Measurements from ENCODE around the gene KRTAP4-8. TPM values are rescaled to one million over a fixed set of nuclear protein-coding genes. Genes with fewer than 3 reads are reported as not detected.
"Not testable (repeated sequence)": the region's sequence is repeated elsewhere in the genome, so short reads cannot be mapped to it uniquely, and the experiment has no call there.

KRTAP4-8 gene
- total and polyA plus RNA-seq, 11 donors: not detected

DNA sequence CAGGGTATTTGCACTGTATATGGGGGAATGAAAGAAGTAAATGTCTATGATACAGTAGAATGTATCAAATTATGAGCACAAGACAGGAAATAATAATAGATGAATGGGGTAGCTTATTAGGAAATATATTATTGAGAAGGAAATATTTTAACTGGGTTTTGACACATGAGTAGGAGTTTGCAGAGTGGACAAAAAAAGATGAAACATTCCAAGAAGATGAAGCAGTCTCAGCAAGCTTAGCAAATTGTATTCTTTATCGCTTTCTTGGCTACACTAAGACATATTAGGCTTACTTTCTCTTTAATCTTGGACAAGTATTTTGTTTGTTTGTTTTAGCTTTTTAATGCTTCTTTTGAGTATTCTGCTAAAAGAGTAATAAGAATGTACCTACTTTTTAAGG lies 6.0 kb upstream of the KRTAP4-8 start:
- H3K4me1 ChIP-seq: no peaks in the 10 kb centered on the region
- H3K27me3 ChIP-seq: peaks cover 0 to 24% (median 3%) of the 10 kb centered on the region in 9 donors
- H3K9me3 ChIP-seq: no peaks in the 10 kb centered on the region
- no peak overlapping the region for H3K4me3 ChIP-seq
- DNase-seq (no peak), ATAC-seq (no peak)
- H3K36me3 ChIP-seq: no peaks in the 10 kb centered on the region
- 89 to 95% (median 93%) methylated on average over 1 of the region's 1 CpG for WGBS, 4 donors
- TF ChIP-seq, protein P1, sequence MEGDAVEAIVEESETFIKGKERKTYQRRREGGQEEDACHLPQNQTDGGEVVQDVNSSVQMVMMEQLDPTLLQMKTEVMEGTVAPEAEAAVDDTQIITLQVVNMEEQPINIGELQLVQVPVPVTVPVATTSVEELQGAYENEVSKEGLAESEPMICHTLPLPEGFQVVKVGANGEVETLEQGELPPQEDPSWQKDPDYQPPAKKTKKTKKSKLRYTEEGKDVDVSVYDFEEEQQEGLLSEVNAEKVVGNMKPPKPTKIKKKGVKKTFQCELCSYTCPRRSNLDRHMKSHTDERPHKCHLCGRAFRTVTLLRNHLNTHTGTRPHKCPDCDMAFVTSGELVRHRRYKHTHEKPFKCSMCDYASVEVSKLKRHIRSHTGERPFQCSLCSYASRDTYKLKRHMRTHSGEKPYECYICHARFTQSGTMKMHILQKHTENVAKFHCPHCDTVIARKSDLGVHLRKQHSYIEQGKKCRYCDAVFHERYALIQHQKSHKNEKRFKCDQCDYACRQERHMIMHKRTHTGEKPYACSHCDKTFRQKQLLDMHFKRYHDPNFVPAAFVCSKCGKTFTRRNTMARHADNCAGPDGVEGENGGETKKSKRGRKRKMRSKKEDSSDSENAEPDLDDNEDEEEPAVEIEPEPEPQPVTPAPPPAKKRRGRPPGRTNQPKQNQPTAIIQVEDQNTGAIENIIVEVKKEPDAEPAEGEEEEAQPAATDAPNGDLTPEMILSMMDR (IDR thresholded peaks at IDR 0.05): no peak
- no peak for TF ChIP-seq POLR2A (IDR thresholded peaks at IDR 0.05)
- H3K27ac ChIP-seq: no peak overlapping the region
- intact Hi-C loops (cut with DNase I): no loop called here

DNA sequence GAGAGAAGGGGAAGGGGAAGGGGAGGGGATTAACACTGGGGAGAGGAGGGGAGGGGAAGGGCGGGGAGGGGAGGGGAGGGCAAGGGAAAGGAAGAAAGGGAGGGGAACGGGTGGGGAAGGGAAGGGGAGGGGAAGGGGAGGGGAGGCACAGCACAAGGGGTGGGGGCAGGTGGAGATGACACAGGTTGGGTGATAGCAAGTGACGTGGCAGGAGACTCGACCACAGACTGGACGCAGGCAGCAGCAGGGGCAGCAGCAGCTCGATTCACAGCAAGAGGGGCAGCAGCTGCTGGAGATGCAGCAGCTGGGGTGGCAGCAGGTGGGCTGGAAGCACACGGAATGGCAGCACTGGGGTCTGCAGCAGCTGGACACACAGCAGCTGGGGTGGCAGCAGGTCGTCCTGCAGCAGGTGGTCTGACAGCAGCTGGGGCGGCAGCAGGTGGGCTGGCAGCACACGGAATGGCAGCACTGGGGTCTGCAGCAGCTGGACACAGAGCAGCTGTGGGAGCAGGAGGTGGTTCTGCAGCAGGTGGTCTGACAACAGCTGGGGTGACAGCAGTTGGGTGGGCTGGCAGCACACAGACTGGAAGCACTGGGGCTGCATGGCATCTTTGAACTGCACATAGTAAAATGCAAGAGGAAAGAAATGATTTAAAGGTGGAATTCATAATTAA lies 3.8 kb upstream of the KRTAP4-8 start, which contains the start of gene KRTAP4-16:
Gene KRTAP4-16, minus strand, starts transcription at position 624 of the 674 bp plus-strand sequence. Its CDS starts 0 bp downstream, at position 624.
- intact Hi-C loops (cut with DNase I): no loop called here
- WGBS, 4 donors: 37 to 44% (median 42%) methylated on average over 10 of the region's 10 CpGs

DNA sequence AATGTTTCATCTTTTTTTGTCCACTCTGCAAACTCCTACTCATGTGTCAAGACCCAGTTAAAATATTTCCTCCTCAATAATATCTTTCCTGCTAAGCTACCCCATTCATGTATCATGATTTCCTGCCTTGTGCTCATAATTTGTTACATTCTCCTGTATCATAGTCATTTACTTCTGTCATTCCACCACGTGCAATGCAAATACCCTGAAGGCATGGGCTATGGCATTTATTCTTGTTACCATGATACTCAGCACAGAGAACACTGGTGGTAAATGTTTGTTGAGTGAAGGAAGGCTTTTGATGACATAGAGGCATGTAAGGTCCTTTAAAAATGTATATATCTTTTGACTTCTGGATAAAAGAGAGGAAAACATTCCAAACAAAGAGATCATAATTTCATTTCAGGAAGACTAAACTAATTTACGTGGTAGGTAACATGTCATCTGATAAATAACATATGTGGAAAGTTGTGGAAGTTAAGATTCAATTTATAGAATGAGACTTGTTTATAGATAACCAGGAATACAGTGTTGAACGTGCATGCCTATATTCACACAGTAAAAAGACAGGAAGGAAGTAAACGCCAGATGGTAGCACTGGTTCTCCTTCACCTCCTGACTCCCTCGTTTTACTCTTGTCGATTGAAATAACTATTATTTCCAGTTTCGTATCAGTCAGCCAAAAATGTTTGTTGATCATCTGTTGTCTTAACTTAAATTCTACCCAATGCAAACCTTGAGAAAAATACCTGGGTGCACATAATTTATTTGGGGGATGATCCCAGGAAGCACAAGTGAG lies 1.9 kb upstream of the KRTAP4-8 start:
- peaks cover 0 to 11% (median 3%) of the 10 kb centered on the region in 9 donors for H3K27me3 ChIP-seq
- H3K36me3 ChIP-seq; H3K9me3 ChIP-seq; DNase-seq; ATAC-seq; H3K27ac ChIP-seq; intact Hi-C loops (cut with DNase I); H3K4me3 ChIP-seq; H3K4me1 ChIP-seq: not testable (repeated sequence)
- WGBS, 4 donors: 50 to 61% (median 56%) methylated on average over 7 of the region's 7 CpGs

More for the DNA sequence above, 3.8 kb upstream of the KRTAP4-8 start, which contains the start of gene KRTAP4-16:
- Histone ChIP-seq H3K27me3 (peaks cover 0 to 14% (median 3%) of the 10 kb centered on the region in 9 donors), H3K36me3 (no peaks in the 10 kb centered on the region), H3K4me3 (no peak within 1 kb of the TSS), H3K9me3 (no peaks in the 10 kb centered on the region), H3K27ac (no peak within 1 kb of the TSS), H3K4me1 (no peaks in the 10 kb centered on the region)
- ATAC-seq: no peak
- no peak for TF ChIP-seq POLR2A (IDR thresholded peaks at IDR 0.05)
- TF ChIP-seq, protein P1 (IDR thresholded peaks at IDR 0.05): no peak
- no peak for DNase-seq

DNA sequence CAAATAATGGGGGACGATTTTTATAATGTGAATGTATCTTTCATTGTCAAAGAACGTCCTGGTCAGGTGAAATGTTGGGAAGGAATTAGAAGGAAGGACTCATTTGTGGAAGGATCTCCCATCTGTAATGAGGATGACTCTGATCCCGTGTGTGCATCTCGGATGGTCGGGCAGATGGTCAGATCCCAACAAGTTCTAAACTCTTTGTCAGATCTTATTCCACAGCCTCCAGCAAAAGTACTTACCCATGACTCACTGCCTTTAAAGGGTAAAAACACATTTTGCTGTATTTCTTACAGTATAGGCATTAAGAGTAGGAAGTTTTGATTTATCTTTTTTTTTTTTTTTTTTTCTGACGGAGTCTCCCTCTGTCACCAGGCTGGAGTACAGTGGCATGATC lies 539 bp upstream of the KRTAP4-8 start:
- intact Hi-C loops (cut with DNase I): no loop called here
- Histone ChIP-seq H3K4me1 (no peaks in the 10 kb centered on the region), H3K27me3 (peaks cover 0 to 11% (median 3%) of the 10 kb centered on the region in 9 donors), H3K4me3 (no peak overlapping the region), H3K9me3 (no peaks in the 10 kb centered on the region), H3K27ac (no peak overlapping the region), H3K36me3 (no peaks in the 10 kb centered on the region)
- no peak for DNase-seq
- TF ChIP-seq POLR2A (IDR thresholded peaks at IDR 0.05): no peak
- TF ChIP-seq, protein P1 (IDR thresholded peaks at IDR 0.05): no peak
- WGBS, 4 donors: 77 to 84% (median 78%) methylated on average over 6 of the region's 6 CpGs
- ATAC-seq: no peak
